Mesothelial cell of epicardium (in vitro differentiated cells): Measurements from ENCODE around the gene ZC3H12A. TPM values are rescaled to one million over a fixed set of nuclear protein-coding genes. Genes with fewer than 3 reads are reported as not detected.

Experiments
- DNase-seq, 2 experiments: peaks; one replicate each; pipeline ENCODE4 v3.0.0; 2021; ENCODE audit warnings: low spot score in 2 of 2; ENCODE audit not compliant: unreplicated experiment in 2 of 2
- H3K27ac Mint-ChIP-seq: 2 replicates; pipeline ENCODE4 v1.8.0; 2021; ENCODE audit warnings: mixed read lengths
- H3K27me3 Mint-ChIP-seq: 2 replicates; pipeline ENCODE4 v1.8.0; 2021; ENCODE audit warnings: low read depth, mixed read lengths
- H3K36me3 Mint-ChIP-seq: 2 replicates; pipeline ENCODE4 v1.8.0; 2021; ENCODE audit warnings: mixed read lengths
- H3K4me1 Mint-ChIP-seq: 2 replicates; pipeline ENCODE4 v1.8.0; 2021; ENCODE audit warnings: mixed read lengths
- H3K4me3 Mint-ChIP-seq: 2 replicates; pipeline ENCODE4 v1.8.0; 2021; ENCODE audit warnings: mild to moderate bottlenecking, moderate library complexity, mixed read lengths
- H3K9me3 Mint-ChIP-seq: 2 replicates; pipeline ENCODE4 v1.8.0; 2021; ENCODE audit warnings: mixed read lengths
- total RNA-seq: library from RNA; stranded (reverse); gene quantifications from 3 replicates; pipeline ENCODE4 v1.2.1, GENCODE V29; 2021
- TF ChIP-seq, protein P1 (sequence below): fragments of 200-600 bp; sonication (generic); IDR thresholded peaks from one replicate; pipeline ENCODE4 v1.5.0; 2021; ENCODE audit warnings: antibody characterized with exemption; ENCODE audit not compliant: unreplicated experiment

ZC3H12A gene
- total RNA-seq, 1 donor from 2014 or later: 8.9 TPM

DNA sequence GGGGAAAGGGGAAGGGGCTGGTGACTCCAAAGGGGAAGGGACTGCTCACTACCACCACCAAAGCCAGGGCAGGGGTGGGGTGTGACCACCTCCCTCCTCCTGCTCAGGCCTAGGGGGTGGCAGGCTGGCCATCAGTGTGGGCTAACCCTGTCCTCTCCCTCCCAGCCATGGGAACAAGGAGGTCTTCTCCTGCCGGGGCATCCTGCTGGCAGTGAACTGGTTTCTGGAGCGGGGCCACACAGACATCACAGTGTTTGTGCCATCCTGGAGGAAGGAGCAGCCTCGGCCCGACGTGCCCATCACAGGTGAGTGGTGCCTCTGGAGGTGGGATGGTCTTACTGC, 5.7 kb downstream of the ZC3H12A start:
- no peak overlapping the region for H3K4me3 Mint-ChIP-seq
- TF ChIP-seq, protein P1, sequence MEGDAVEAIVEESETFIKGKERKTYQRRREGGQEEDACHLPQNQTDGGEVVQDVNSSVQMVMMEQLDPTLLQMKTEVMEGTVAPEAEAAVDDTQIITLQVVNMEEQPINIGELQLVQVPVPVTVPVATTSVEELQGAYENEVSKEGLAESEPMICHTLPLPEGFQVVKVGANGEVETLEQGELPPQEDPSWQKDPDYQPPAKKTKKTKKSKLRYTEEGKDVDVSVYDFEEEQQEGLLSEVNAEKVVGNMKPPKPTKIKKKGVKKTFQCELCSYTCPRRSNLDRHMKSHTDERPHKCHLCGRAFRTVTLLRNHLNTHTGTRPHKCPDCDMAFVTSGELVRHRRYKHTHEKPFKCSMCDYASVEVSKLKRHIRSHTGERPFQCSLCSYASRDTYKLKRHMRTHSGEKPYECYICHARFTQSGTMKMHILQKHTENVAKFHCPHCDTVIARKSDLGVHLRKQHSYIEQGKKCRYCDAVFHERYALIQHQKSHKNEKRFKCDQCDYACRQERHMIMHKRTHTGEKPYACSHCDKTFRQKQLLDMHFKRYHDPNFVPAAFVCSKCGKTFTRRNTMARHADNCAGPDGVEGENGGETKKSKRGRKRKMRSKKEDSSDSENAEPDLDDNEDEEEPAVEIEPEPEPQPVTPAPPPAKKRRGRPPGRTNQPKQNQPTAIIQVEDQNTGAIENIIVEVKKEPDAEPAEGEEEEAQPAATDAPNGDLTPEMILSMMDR: no peak
- H3K27me3 Mint-ChIP-seq: no peaks in the 10 kb centered on the region
- H3K36me3 Mint-ChIP-seq: peaks cover 12% of the 10 kb centered on the region
- H3K27ac Mint-ChIP-seq: no peak overlapping the region
- peaks cover 33% of the 10 kb centered on the region for H3K4me1 Mint-ChIP-seq
- DNase-seq: no peak
- H3K9me3 Mint-ChIP-seq: no peaks in the 10 kb centered on the region

DNA sequence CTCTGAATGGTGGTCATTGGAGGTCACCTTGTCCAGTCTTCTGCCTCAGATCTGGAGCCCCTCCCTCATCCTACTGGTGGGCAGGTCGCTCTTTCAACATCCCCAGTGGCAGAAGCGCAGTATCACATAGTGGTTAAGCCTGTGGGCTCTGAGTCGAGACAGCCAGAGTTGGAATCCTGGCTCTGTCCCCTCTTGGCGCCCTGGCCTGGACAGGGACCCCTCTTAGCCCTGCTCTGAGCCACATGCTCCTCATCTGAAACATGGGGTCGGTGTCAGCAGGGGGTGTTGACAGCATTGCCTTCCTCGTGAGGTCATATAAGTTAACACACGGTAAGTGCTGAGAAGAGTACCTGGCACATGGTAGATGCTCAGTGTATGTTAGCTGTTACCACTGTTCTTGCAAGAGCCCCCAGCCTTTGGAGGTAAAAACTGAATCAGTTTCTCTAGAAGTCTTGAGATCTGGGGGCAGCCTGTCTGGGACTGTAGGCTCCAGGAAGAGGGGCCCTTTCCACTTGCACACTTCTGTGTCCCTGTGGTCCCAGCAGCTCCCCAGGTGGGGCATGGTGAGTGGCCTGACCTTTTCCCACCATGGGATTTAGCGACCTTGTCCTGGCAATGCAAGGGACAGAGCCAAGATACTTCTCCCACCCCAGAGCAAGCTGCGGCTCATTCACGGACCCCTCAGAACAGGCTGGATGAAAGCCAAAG, 6.4 kb downstream of the ZC3H12A start:
- Mint-ChIP-seq H3K27me3 (no peaks in the 10 kb centered on the region), H3K36me3 (peaks cover 12% of the 10 kb centered on the region), H3K27ac (no peak overlapping the region), H3K4me3 (no peak overlapping the region), H3K4me1 (peaks cover 29% of the 10 kb centered on the region), H3K9me3 (no peaks in the 10 kb centered on the region)
- TF ChIP-seq, protein P1: no peak
- DNase-seq: no peak

DNA sequence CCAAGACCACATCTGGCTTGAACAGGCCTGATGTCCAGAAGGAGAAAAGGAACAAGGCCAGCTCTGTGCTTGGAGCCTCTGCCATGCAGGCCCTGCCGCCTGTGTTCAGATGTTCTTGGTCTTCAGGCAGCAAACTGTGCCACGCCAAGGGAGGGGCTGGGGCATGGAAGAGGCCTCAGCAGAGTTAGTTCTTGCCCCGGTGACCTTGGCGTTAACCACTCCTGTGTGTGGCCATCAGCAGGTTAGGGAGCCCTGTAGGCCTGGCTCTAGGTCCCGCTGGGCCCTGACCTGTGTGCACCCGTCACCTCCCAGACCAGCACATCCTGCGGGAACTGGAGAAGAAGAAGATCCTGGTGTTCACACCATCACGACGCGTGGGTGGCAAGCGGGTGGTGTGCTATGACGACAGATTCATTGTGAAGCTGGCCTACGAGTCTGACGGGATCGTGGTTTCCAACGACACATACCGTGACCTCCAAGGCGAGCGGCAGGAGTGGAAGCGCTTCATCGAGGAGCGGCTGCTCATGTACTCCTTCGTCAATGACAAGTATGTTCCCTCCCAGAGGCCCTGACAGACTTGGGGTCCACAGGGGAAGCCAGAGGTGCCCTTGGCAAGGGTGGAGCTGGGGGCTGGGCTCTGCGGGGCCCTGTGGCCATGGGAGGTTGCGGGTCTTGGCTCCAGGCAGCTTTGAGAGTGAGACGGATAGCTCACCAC, 7.1 kb downstream of the ZC3H12A start:
- H3K9me3 Mint-ChIP-seq: no peaks in the 10 kb centered on the region
- peaks cover 12% of the 10 kb centered on the region for H3K36me3 Mint-ChIP-seq
- H3K27me3 Mint-ChIP-seq: no peaks in the 10 kb centered on the region
- no peak for DNase-seq
- H3K4me1 Mint-ChIP-seq: peaks cover 22% of the 10 kb centered on the region
- H3K27ac Mint-ChIP-seq: no peak overlapping the region
- TF ChIP-seq, protein P1: no peak
- no peak overlapping the region for H3K4me3 Mint-ChIP-seq

DNA sequence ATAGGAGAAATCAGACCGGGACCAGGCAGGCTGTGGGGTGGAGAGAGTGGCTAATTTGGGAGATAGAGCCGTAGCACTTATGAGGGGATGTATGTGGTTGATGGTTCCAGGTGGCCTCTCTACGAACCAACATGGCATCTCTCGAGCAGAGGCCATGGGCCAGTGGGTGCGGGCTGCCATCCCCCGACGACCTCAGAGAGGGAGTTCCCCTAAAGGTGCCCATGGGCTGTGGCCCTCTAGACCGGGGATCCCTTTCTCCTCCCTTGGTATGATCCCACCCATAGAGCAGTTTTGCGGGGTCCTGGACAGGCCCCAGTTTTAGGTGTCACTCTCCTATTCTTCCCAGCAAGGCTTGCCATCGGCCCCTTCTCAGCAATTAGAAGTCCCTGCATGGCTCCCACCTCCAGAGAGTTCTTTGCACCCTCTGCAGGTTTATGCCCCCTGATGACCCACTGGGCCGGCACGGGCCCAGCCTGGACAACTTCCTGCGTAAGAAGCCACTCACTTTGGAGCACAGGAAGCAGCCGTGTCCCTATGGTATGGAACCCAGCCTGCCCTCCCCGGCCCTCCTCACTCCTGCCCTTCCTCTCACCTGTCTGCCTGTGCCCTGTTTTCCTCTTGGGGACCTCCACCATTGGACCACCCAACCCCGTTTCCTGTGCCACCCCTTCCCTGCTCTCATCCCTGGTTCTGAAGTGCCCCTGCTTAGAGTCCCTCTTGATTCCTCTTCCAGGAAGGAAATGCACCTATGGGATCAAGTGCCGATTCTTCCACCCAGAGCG, 7.8 kb downstream of the ZC3H12A start:
- TF ChIP-seq, protein P1: no peak
- H3K27ac Mint-ChIP-seq: no peak overlapping the region
- H3K27me3 Mint-ChIP-seq: no peaks in the 10 kb centered on the region
- H3K4me3 Mint-ChIP-seq: no peak overlapping the region
- peaks cover 12% of the 10 kb centered on the region for H3K36me3 Mint-ChIP-seq
- no peaks in the 10 kb centered on the region for H3K9me3 Mint-ChIP-seq
- no peak for DNase-seq
- peaks cover 16% of the 10 kb centered on the region for H3K4me1 Mint-ChIP-seq

DNA sequence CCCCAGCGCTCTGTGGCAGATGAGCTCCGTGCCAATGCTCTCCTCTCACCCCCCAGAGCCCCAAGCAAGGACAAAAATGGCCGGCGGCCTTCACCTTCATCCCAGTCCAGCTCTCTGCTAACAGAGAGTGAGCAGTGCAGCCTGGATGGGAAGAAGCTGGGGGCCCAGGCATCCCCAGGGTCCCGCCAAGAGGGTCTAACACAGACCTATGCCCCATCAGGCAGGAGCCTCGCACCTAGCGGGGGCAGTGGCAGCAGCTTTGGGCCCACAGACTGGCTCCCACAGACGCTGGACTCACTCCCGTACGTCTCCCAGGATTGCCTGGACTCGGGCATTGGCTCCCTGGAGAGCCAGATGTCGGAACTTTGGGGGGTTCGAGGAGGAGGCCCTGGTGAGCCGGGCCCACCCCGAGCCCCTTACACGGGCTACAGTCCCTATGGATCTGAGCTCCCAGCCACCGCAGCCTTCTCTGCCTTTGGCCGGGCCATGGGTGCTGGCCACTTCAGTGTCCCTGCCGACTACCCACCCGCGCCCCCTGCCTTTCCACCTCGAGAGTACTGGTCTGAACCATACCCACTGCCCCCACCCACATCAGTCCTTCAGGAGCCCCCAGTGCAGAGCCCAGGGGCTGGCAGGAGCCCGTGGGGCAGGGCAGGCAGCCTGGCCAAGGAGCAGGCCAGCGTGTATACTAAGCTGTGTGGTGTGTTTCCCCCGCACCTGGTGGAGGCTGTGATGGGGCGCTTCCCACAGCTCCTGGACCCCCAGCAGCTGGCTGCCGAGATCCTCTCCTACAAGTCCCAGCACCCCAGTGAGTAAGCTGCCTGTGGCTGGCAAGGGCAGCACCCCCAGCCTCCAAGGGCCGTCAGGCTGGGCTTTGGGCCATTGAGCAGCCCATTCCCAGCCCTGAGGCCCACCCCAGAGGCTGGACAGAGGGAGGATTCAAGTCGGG, 8.7 kb downstream of the ZC3H12A start:
- peaks cover 12% of the 10 kb centered on the region for H3K36me3 Mint-ChIP-seq
- TF ChIP-seq, protein P1: no peak
- H3K4me3 Mint-ChIP-seq: no peak overlapping the region
- H3K4me1 Mint-ChIP-seq: peaks cover 7% of the 10 kb centered on the region
- no peak overlapping the region for H3K27ac Mint-ChIP-seq
- no peaks in the 10 kb centered on the region for H3K9me3 Mint-ChIP-seq
- no peaks in the 10 kb centered on the region for H3K27me3 Mint-ChIP-seq
- DNase-seq: no peak
